Activated naive CD4-positive, alpha-beta T cell treated with anti-CD3 and anti-CD28 coated beads for 36 hours (primary cell): ENCODE results near the gene NHERF2. TPM values are rescaled to one million over a fixed set of nuclear protein-coding genes. Genes with fewer than 3 reads are reported as not detected.

Experiments
- CTCF ChIA-PET: fragments of 350-600 bp; sonication (Branson Sonifier 250); formaldehyde crosslinking; loops from one replicate; lab custom pipeline; 2021; ENCODE audit warnings: antibody characterized with exemption; lab: Charles Lee
- DNase-seq: peaks from one replicate; pipeline ENCODE4 v3.0.0-alpha.2; 2020
- H3K27ac Mint-ChIP-seq: one replicate; pipeline ENCODE4 v1.8.0; 2021; ENCODE audit warnings: mild to moderate bottlenecking, mixed read lengths
- H3K27me3 Mint-ChIP-seq: one replicate; pipeline ENCODE4 v1.8.0; 2021; ENCODE audit warnings: low read depth, mixed read lengths
- H3K36me3 Mint-ChIP-seq: one replicate; pipeline ENCODE4 v1.8.0; 2021; ENCODE audit warnings: low read depth, mixed read lengths
- H3K4me1 Mint-ChIP-seq: one replicate; pipeline ENCODE4 v1.8.0; 2021; ENCODE audit warnings: low read depth, mixed read lengths
- H3K4me3 Mint-ChIP-seq: one replicate; pipeline ENCODE4 v1.8.0; 2021; ENCODE audit warnings: mild to moderate bottlenecking, moderate library complexity, mixed read lengths
- H3K9me3 Mint-ChIP-seq: one replicate; pipeline ENCODE4 v1.8.0; 2021; ENCODE audit warnings: mixed read lengths
- intact Hi-C: fragments of 100-400 bp; cut with micrococcal nuclease; formaldehyde crosslinking; loops from one replicate; pipeline ENCODE4 v1.15.1; 2023
- total RNA-seq, 2 experiments: library from RNA; stranded (reverse); gene quantifications; one replicate each; pipeline ENCODE4 v1.2.3, GENCODE V29; 2021

Gene NHERF2
- total RNA-seq, 2 experiments from 2014 or later, result 1.5 to 2.1 TPM

DNA sequence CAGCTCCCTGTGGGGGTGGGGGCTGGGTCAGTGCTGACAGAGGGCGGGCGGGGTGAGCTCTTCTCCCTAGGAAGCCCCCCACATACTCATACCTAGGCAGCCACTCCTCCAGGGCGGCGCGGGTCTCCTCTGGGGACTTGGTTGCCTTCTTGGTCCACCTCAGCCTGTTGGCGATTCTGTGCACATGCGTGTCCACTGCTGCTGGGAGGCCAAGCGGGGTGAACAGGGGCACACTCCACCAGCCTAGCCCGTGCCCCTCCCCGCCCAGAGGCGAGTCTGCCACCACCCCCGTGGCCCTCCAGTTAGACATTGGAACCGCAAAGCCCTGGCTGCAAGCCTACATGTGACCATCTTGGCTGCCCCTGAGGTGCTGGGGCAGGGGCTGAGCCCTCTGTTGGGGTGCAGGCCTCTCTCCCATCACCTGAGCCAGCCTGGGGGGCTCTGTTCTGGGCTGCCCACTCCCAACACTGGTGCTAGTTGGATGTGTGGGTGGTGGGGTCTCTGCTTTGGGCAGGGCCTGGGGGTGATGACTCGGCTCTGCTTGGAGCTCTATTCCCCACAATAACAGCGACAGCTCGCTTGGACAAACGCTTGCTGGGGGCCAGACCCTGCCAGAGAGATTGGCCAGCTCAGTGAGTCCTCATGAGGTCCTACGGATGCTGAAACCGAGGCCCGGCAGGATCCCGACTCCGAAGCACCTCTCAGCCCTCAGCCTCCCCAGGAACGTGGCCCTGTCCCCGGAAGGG, 13.5 kb downstream of the NHERF2 start:
- Mint-ChIP-seq H3K27ac (no peak overlapping the region), H3K4me3 (no peak overlapping the region), H3K4me1 (no peaks in the 10 kb centered on the region), H3K36me3 (no peaks in the 10 kb centered on the region), H3K9me3 (no peaks in the 10 kb centered on the region), H3K27me3 (no peaks in the 10 kb centered on the region)
- CTCF ChIA-PET, result interaction anchor here (0.8 kb wide), 1 partner anchor 101 kb away, joined by 3 read pairs; no protein-coding TSS in a partner anchor
- DNase-seq, result no peak
- intact Hi-C loops, result no loop called here

DNA sequence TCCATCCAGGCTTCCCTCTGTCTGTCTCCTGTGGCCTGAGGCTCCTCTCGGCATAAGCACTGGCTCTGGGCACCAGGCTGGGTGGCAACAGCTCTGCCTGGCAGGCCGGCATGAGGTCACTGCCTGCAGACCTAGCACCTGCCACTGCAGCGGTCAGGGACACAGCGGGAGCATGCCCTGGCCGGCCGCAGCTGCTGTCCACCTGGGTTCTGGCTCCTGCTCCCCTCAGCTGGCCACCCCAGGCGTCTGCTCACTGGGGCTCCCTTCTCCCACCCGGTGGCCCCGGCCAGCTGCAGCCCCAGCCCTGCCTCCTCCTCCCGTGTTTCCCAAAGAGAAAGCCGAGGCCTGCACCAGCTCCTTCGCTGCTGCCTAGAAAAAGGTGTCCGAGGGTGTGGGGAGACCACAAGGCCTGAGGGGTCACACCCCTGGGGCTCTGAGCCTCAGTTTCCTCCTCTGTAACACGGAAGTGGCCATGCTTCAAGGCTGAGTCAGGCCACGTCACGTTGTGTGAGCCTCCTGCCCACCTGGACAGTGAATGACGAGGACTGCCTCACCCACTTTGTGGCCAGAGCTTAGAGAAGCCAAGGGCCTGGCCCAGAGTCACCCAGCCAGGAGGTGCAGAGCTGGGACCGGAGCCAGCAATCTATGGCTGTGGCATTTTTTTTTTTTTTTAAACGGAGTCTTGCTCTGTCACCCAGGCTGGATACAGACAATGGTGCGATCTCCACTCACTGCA, 14.3 kb downstream of the NHERF2 start:
- CTCF ChIA-PET, result interaction anchor here (0.8 kb wide), 1 partner anchor 16 kb away, joined by 3 read pairs; no protein-coding TSS in a partner anchor
- Mint-ChIP-seq H3K9me3 (no peaks in the 10 kb centered on the region), H3K27ac (no peak overlapping the region), H3K27me3 (no peaks in the 10 kb centered on the region), H3K4me1 (no peaks in the 10 kb centered on the region), H3K4me3 (no peak overlapping the region), H3K36me3 (no peaks in the 10 kb centered on the region)
- intact Hi-C loops, result no loop called here
- no peak for DNase-seq

DNA sequence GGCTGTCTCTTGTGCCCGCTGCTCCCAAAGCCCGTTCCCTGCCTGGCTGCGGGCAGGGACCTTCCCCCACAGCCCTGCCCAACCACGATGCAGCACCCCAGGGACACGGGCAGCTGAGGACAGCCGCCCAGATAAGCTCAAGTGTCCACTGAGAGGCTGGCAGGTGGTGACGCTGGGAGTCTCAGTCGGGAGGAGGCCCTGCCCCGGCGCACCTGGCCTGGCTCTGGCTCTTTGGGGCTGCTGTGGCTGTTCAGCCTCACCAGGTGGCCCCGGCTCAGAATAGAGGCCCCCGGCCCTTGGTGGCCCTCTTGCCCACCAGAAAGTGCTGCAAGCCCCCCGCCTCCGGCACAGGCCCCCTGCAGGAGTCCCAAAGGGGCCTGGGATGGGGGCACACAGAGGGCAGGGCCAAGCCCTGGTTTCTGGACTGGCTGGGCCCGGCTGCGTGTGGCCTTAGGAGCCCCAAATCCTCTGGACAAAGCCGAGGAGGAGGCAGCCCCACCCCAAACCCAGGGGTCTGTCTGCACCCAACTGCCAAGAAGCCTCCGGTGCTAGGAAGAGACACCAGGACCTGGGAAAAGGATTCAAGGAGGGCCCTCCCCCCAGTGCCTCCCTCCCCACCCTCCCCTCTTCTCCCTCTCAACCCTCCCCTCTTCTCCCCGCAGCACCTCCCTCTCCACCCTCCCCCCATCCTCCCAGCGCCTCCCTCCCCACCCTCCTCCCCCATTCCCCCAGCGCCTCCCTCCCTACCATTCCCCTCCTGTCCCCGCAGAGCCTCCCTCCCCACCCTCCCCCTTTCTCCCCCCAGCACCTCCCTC, 15.7 kb downstream of the NHERF2 start:
- Mint-ChIP-seq H3K36me3 (no peaks in the 10 kb centered on the region), H3K27ac (no peak overlapping the region), H3K9me3 (no peaks in the 10 kb centered on the region), H3K4me1 (peaks cover 4% of the 10 kb centered on the region), H3K4me3 (no peak overlapping the region), H3K27me3 (no peaks in the 10 kb centered on the region)
- no peak for DNase-seq
- intact Hi-C loops, result no loop called here
- CTCF ChIA-PET, result no interaction called here

DNA sequence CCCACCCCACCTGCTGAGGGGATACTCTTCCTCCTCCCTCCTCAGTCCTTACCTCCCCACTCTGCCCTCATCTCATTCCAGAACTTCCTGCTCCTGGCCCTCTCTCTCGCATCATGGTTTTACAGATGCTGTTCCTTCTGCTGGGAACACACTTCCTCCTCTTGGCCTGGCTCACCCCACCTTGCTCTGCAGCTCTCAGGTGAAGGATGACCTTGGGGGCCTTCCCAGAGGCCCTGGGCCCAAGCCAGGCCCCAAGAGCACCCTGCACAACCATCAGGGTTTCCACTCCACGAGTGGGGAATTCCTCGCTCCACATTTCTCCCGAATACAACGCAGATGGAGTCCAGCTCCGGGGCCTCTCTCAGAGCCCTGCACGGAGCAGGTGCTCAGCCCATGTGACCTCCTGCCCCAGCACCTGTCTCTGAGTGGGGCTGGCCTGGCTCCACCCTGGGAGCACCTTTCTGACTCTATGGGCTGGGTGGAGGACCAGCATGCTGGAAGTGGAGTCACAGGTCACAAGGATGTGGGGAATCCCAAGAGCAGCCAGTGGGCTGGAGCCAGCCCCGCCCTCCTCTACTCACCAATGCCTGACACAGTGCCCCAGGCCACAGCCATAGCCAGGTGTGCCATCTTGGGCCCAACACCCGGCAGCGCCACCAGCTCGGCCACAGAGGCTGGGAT, 16.4 kb downstream of the NHERF2 start:
- Mint-ChIP-seq H3K9me3 (no peaks in the 10 kb centered on the region), H3K4me1 (peaks cover 4% of the 10 kb centered on the region), H3K36me3 (no peaks in the 10 kb centered on the region), H3K27me3 (no peaks in the 10 kb centered on the region), H3K4me3 (no peak overlapping the region), H3K27ac (no peak overlapping the region)
- CTCF ChIA-PET, result no interaction called here
- DNase-seq, result no peak
- intact Hi-C loops, result no loop called here

DNA sequence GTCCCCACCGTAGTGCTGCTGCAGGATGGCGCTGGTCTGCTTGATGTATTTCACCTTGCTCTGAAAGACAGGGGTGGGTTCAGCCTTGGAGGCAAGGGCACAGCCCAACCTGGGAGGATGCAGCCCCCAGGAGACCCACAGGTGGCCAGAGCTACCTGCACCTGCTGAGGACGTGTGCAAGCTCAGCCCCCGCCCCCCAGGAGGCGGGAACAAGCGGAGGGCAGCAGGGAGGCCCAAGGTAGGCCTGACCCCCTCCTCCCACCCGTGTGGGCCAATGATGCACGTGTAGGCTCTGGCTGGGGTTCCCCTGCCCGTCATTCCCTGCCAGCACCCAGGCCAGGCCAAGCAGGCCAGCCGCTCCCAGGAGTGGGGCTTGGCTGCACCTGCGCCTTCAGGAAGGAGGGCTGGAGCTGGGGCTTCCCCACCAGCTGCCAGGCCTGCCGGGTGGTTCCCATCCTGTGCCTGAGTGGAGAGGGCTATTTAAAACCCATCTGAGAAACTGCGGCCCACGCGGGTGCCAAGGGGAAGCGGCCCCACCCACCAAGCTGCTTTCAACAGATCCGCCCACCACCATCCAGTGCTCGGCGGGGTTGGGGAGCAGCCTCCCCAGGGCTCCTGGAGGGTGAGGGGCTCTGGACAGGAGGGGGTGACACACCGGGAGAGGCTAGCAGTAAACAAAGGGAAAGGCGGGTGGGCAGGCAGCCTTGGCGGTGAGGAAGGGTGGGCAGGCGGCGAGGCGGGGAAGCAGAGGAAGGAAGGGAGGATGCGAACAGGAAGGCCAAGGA, 17.2 kb downstream of the NHERF2 start:
- DNase-seq, result no peak
- Mint-ChIP-seq H3K4me1 (peaks cover 12% of the 10 kb centered on the region), H3K9me3 (no peaks in the 10 kb centered on the region), H3K4me3 (no peak overlapping the region), H3K27ac (no peak overlapping the region), H3K27me3 (no peaks in the 10 kb centered on the region), H3K36me3 (no peaks in the 10 kb centered on the region)
- CTCF ChIA-PET, result interaction anchor here (1.5 kb wide), 1 partner anchor 96 kb away, joined by 4 read pairs; no protein-coding TSS in a partner anchor
- intact Hi-C loops, result no loop called here

DNA sequence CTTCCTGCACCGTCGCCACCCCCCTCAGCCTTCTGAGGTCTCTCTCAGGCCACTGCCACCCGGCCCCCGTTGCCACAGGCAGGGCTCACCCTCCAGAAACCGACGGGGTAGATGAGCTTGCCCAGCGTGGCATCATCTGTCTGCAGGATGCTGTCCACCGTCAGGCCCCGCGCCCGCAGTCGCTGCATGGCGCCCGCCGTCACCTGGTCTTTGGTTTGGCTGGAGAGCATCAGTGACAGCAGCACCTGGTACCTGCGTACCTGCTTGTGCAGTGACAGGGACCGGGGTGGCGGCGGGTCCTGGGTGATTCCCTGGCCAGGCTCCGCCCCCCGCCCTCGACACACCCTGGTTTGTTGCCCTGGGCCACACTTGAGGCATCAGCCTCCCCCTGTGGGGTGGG, 17.8 kb downstream of the NHERF2 start:
- no peaks in the 10 kb centered on the region for H3K9me3 Mint-ChIP-seq
- intact Hi-C loops, result no loop called here
- no peak for DNase-seq
- no peaks in the 10 kb centered on the region for H3K36me3 Mint-ChIP-seq
- H3K27me3 Mint-ChIP-seq, result no peaks in the 10 kb centered on the region
- H3K4me3 Mint-ChIP-seq, result no peak overlapping the region
- H3K27ac Mint-ChIP-seq, result no peak overlapping the region
- H3K4me1 Mint-ChIP-seq, result peaks cover 16% of the 10 kb centered on the region
- CTCF ChIA-PET, result interaction anchor here (1.5 kb wide), 1 partner anchor 96 kb away, joined by 4 read pairs; no protein-coding TSS in a partner anchor

DNA sequence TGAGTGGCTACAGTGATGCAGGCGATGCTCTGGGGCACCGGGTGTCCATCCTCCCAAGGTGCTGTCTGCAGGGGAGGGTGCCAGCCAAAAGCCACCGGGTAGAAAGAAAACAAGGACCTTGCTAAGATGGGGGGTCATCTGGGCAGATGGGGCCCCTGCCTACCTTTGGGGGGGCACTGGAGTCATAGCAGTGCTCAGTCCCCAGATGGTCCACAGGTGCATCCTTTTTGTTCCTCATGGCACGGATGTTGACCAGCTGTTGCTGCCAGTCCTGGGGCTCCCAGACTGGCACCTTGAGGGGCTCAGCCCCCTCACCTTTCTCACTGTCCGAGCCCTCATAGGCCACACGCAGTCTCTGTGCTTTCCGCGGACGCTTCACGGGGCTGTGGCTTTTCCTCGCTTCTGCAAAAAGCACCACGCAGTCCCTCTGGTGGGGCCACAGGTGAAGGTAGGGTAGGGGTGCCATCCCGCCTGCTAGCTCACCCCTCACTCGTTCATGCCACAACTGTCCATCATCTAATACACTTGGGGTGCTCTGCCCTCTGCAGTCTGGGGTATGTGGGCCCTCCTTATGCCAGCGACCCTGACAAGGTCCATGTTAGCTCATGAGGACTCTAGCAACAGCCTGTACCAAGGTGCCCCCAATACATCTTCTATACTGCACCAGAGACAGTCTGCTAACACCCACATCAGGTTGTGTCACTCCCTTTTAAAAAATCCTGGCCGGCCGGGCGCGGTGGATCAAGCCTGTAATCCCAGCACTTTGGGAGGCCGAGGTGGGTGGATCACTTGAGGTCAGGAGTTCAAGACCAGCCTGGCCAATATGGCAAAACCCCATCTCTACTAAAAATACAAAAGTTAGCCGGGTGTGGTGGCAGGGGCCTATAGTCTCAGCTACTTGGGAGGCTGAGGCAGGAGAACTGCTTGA, 19.5 kb downstream of the NHERF2 start:
- no peaks in the 10 kb centered on the region for H3K9me3 Mint-ChIP-seq
- peak overlapping the region; percentile 93 for H3K4me3 Mint-ChIP-seq
- no peaks in the 10 kb centered on the region for H3K27me3 Mint-ChIP-seq
- no peak overlapping the region for H3K27ac Mint-ChIP-seq
- peaks cover 16% of the 10 kb centered on the region for H3K4me1 Mint-ChIP-seq
- H3K36me3 Mint-ChIP-seq, result peaks cover 1% of the 10 kb centered on the region
- DNase-seq, result no peak
- CTCF ChIA-PET, result interaction anchor here (1.6 kb wide), 1 partner anchor 98 kb away, joined by 5 read pairs; no protein-coding TSS in a partner anchor
- intact Hi-C loops, result loop anchor here (2.0 to 5.0 kb wide), 2 partner anchors 17 to 976 kb away; partner anchors contain the start of genes HCFC1R1, THOC6 and TNFRSF12A

DNA sequence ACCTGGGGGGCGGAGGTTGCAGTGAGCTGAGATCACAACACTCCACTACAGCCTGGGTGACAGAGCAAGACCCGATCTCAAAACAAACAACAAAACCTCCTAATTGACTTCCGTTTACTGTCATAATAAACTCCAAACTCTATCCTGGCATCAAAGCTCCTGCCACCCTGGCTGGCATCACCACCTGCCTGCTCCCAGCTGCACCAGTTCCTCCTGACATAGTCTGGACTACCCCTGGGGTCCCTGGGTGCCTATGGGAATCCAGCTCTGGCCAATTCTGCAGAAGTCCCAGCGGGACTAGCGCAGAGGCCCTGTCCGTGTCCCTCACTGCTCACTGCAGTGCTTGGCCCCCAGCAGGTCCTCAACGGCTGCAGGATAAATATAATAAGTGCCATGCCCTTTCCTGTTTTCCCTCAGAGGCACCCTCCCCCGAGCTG, 20.2 kb downstream of the NHERF2 start:
- peaks cover 2% of the 10 kb centered on the region for H3K36me3 Mint-ChIP-seq
- peak overlapping the region; percentile 93 for H3K4me3 Mint-ChIP-seq
- no peaks in the 10 kb centered on the region for H3K27me3 Mint-ChIP-seq
- CTCF ChIA-PET, result interaction anchor here (0.9 to 1.6 kb wide), 2 partner anchors 97 to 100 kb away, joined by 3 to 5 read pairs; no protein-coding TSS in a partner anchor
- no peaks in the 10 kb centered on the region for H3K9me3 Mint-ChIP-seq
- intact Hi-C loops, result loop anchor here (1.0 to 5.0 kb wide), 3 partner anchors 18 to 975 kb away; partner anchors contain the start of genes HCFC1R1, THOC6, TNFRSF12A and TRAF7
- DNase-seq, result no peak
- H3K4me1 Mint-ChIP-seq, result peaks cover 16% of the 10 kb centered on the region
- no peak overlapping the region for H3K27ac Mint-ChIP-seq

DNA sequence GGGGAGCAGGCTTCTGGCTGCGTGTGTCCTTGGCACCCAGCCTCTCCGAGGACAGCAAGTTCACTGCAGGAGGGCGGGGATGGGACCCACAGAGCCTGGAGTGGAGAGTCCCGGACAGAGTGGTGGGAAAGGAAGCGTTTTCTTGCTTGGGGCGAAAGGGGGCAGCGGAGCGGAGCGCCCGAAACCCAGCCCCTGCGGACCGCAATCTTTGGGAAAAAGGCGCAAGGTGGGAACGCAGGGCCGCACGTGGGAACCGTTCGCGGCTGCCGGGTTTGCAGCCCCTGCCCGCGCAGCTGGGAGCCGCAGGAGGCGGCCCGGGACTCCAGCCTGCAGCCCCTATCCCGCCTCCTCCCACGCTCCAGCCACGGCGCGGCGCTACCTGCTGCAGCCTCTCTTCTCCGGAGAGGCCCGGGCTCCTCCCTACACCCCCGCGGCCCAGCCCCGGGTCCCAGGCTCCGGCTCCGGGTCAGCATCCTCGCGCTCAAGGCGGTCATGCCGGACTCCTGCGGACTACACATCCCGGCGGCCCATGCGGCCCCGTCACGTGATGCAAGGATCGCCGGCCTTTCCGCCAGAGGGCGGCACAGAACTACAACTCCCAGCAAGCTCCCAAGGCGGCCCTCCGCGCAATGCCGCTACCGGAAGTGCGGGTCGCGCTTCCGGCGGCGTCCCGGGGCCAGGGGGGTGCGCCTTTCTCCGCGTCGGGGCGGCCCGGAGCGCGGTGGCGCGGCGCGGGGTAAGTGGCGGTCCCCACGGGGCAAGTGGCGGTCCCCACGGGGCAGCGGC, 20.8 kb downstream of the NHERF2 start, which contains the start of the genes NTHL1 and TSC2:
NTHL1 (minus strand) TSS at position 505 of the 786 bp plus-strand sequence; CDS start at position 494, 11 bp downstream.
TSC2 (plus strand) TSS at position 656 of the 786 bp plus-strand sequence. CDS start 631 bp downstream, outside the sequence.
- Mint-ChIP-seq H3K4me3 (peak within 1 kb of the TSS; percentile 93), H3K4me1 (peaks cover 16% of the 10 kb centered on the region)
- CTCF ChIA-PET, result interaction anchor here (0.6 to 1.6 kb wide), 8 partner anchors 17 to 168 kb away, joined by 3 to 5 read pairs (median 4); partner anchors contain the start of gene PKD1

More for the DNA sequence above, 20.8 kb downstream of the NHERF2 start, which contains the start of the genes NTHL1 and TSC2:
- peak within 1 kb of the TSS; percentile 61 for H3K27ac Mint-ChIP-seq
- no peaks in the 10 kb centered on the region for H3K9me3 Mint-ChIP-seq
- no peaks in the 10 kb centered on the region for H3K27me3 Mint-ChIP-seq
- peak; percentile 95 for DNase-seq
- peaks cover 2% of the 10 kb centered on the region for H3K36me3 Mint-ChIP-seq
- intact Hi-C loops, result loop anchor here (1.0 to 5.0 kb wide), 4 partner anchors 19 to 975 kb away; partner anchors contain the start of genes HCFC1R1, THOC6, TNFRSF12A and TRAF7
